ENCODE results near the gene ENO1. TPM values are rescaled to one million over a fixed set of nuclear protein-coding genes. Genes with fewer than 3 reads are reported as not detected.

The ENO1 gene
- total RNA-seq, 2 donors from 2014 or later, result 145 to 157 TPM

GRCh38 chr1:8818325-8818775 lies 60.1 kb downstream of the ENO1 start:
- TF ChIP-seq CTCF (IDR thresholded peaks at IDR 0.05) (no peak), POLR2A (IDR thresholded peaks at IDR 0.05) (no peak)
- H3K27ac ChIP-seq, result peak overlapping the region in 3 of 4 donors; percentile 88 to 97 (median 90)
- 11 to 14% methylated on average over 4 of the region's 4 CpGs for WGBS, 2 donors

GRCh38 chr1:8817412-8818324 lies 60.8 kb downstream of the ENO1 start, which contains the start of gene RERE:
Gene RERE, minus strand, starts transcription at chr1:8817640.
- Histone ChIP-seq H3K27me3 (no peaks in the 10 kb centered on the region), H3K4me3 (peak within 1 kb of the TSS; percentile 66 to 85), H3K4me1 (peaks cover 43% of the 10 kb centered on the region), H3K36me3 (replicated peaks in 1 of 2; ENCODE audit: insufficient read depth in 1 of 2, low read depth in 2 of 2) (no peaks in the 10 kb centered on the region), H3K27ac (peak within 1 kb of the TSS; percentile 79 to 97 (median 89)), H3K9me3 (no peaks in the 10 kb centered on the region)
- DNase-seq (peak; percentile 94 to 95 (median 95)), ATAC-seq (peak; percentile 99)
- intact Hi-C loops (cut with DNase I), result no loop called here
- 0% methylated on average over 42 to 77 of the region's 82 CpGs for WGBS, 2 donors
- TF ChIP-seq POLR2A (IDR thresholded peaks at IDR 0.05) (peak; percentile 94 to 97 (median 96)), CTCF (IDR thresholded peaks at IDR 0.05) (peak in 4 of 7 experiments; percentile 19 to 38 (median 35))

More at GRCh38 chr1:8818325-8818775, 60.1 kb downstream of the ENO1 start:
- DNase-seq (peak; percentile 45 to 66 (median 52)), ATAC-seq (no peak)
- Histone ChIP-seq H3K27me3 (no peaks in the 10 kb centered on the region), H3K36me3 (replicated peaks in 1 of 2; ENCODE audit: insufficient read depth in 1 of 2, low read depth in 2 of 2) (no peaks in the 10 kb centered on the region), H3K4me3 (peak overlapping the region in 1 of 2 donors; percentile 40), H3K9me3 (no peaks in the 10 kb centered on the region), H3K4me1 (peaks cover 44% of the 10 kb centered on the region)
- intact Hi-C loops (cut with DNase I), result no loop called here

DNA sequence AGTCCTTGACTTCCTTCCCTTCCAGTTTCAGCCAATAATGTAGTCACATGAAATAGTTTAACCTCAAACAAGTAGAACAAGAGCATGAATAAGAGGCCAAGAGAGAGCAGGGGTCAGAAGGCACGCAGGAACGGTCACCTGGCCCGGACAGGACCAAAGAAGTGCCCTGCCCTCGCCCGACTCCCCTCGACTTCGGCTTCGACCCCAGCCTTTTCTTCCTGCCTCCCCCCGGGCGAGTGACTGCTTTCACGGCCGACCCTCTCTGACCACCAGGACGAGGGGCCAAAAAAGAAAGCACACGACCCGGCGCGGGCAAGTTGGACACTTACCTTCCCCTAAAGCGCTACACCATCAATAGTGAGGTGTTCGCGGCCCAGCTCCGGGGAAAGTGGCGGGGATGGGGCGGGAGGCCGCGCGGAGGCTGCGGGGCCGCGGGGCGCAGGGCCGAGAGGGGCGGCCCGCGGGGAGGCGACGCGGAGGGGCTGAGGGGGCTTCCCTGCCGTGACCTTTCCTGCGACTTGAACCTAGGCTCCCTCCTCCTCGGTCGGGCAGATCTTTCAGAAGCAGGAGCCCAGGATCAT lies 61.6 kb downstream of the ENO1 start:
- DNase-seq (peak; percentile 16 to 36 (median 24)), ATAC-seq (peak; percentile 7)
- Histone ChIP-seq H3K9me3 (no peaks in the 10 kb centered on the region), H3K4me3 (peak overlapping the region; percentile 66 to 85), H3K27me3 (no peaks in the 10 kb centered on the region), H3K27ac (peak overlapping the region; percentile 79 to 97 (median 89)), H3K4me1 (peaks cover 35% of the 10 kb centered on the region), H3K36me3 (replicated peaks in 1 of 2; ENCODE audit: insufficient read depth in 1 of 2, low read depth in 2 of 2) (no peaks in the 10 kb centered on the region)
- TF ChIP-seq POLR2A (IDR thresholded peaks at IDR 0.05), result no peak
- TF ChIP-seq CTCF (IDR thresholded peaks at IDR 0.05), result no peak
- 0 to 1% methylated on average over 18 to 41 of the region's 41 CpGs for WGBS, 2 donors
- intact Hi-C loops (cut with DNase I), result no loop called here

DNA sequence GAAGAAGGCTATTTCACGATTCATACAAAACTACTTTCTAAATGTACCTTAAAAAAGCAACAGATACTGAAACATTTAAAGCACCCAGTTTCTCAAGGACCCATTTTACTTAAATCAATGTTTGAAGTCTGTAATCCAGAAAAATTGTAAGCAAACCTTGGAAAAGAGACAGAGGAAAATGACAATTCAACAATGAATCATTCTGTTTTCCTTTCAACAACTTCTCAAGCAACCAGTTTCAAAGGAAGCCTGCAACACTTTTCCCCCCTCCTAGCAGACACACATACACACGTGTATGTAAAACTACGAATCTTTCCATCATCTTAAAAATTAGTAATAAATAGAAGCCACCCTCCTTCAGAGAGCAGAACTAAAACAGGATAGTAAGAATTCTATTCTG lies 62.2 kb downstream of the ENO1 start:
- no peak for ATAC-seq
- peaks cover 34% of the 10 kb centered on the region for H3K4me1 ChIP-seq
- WGBS, 2 donors, result 1 to 3% methylated on average over 3 of the region's 3 CpGs
- no peaks in the 10 kb centered on the region for H3K36me3 ChIP-seq (replicated peaks in 1 of 2; ENCODE audit: insufficient read depth in 1 of 2, low read depth in 2 of 2)
- no peak for DNase-seq
- H3K4me3 ChIP-seq, result no peak overlapping the region
- no peaks in the 10 kb centered on the region for H3K27me3 ChIP-seq
- peak overlapping the region; percentile 79 to 97 (median 89) for H3K27ac ChIP-seq
- intact Hi-C loops (cut with DNase I), result no loop called here
- no peaks in the 10 kb centered on the region for H3K9me3 ChIP-seq
- no peak for TF ChIP-seq CTCF (IDR thresholded peaks at IDR 0.05)
- no peak for TF ChIP-seq POLR2A (IDR thresholded peaks at IDR 0.05)
